Measurements from ENCODE around the gene COBLL1.
"Not testable (repeated sequence)": the region's sequence is repeated elsewhere in the genome, so short reads cannot be mapped to it uniquely, and the experiment has no call there.

The COBLL1 gene

GRCh38 chr2:164770421-164770916, 71.2 kb downstream of the COBLL1 start:
- Histone ChIP-seq H3K27me3 (ENCODE audit: control insufficient read depth in 1 of 2, insufficient read depth in 2 of 2, low read length in 2 of 2) (no peaks in the 10 kb centered on the region), H3K9ac (ENCODE audit: low read length in 2 of 2) (no peak overlapping the region), H3K36me3 (ENCODE audit: control insufficient read depth in 2 of 2, insufficient read depth in 2 of 2, low read length in 2 of 2) (no peaks in the 10 kb centered on the region), H3K4me1 (ENCODE audit: control insufficient read depth, insufficient read depth, low read length) (no peaks in the 10 kb centered on the region), H3K27ac (ENCODE audit: low read length) (no peak overlapping the region), H3K4me3 (ENCODE audit: low read length in 2 of 2) (no peak overlapping the region), H3K9me3 (ENCODE audit: control insufficient read depth in 2 of 2, low read length in 2 of 2) (no peaks in the 10 kb centered on the region)

GRCh38 chr2:164766954-164767320, 74.7 kb downstream of the COBLL1 start:
- Histone ChIP-seq H3K9me3 (ENCODE audit: control insufficient read depth in 2 of 2, low read length in 2 of 2) (no peaks in the 10 kb centered on the region), H3K27ac (ENCODE audit: low read length) (no peak overlapping the region), H3K4me1 (ENCODE audit: control insufficient read depth, insufficient read depth, low read length) (no peaks in the 10 kb centered on the region), H3K9ac (ENCODE audit: low read length in 2 of 2) (no peak overlapping the region), H3K27me3 (ENCODE audit: control insufficient read depth in 1 of 2, insufficient read depth in 2 of 2, low read length in 2 of 2) (no peaks in the 10 kb centered on the region), H3K36me3 (ENCODE audit: control insufficient read depth in 2 of 2, insufficient read depth in 2 of 2, low read length in 2 of 2) (no peaks in the 10 kb centered on the region), H3K4me3 (ENCODE audit: low read length in 2 of 2) (no peak overlapping the region)

GRCh38 chr2:164766216-164766953, 75.2 kb downstream of the COBLL1 start:
- no peaks in the 10 kb centered on the region for H3K27me3 ChIP-seq (ENCODE audit: control insufficient read depth in 1 of 2, insufficient read depth in 2 of 2, low read length in 2 of 2)
- H3K4me1 ChIP-seq (ENCODE audit: control insufficient read depth, insufficient read depth, low read length), result no peaks in the 10 kb centered on the region
- no peaks in the 10 kb centered on the region for H3K9me3 ChIP-seq (ENCODE audit: control insufficient read depth in 2 of 2, low read length in 2 of 2)

GRCh38 chr2:164764996-164765395, 76.6 kb downstream of the COBLL1 start:
- Histone ChIP-seq H3K4me3 (ENCODE audit: low read length in 2 of 2) (no peak overlapping the region), H3K4me1 (ENCODE audit: control insufficient read depth, insufficient read depth, low read length) (no peaks in the 10 kb centered on the region), H3K27ac (ENCODE audit: low read length) (no peak overlapping the region), H3K9me3 (ENCODE audit: control insufficient read depth in 2 of 2, low read length in 2 of 2) (no peaks in the 10 kb centered on the region), H3K36me3 (ENCODE audit: control insufficient read depth in 2 of 2, insufficient read depth in 2 of 2, low read length in 2 of 2) (no peaks in the 10 kb centered on the region), H3K27me3 (ENCODE audit: control insufficient read depth in 1 of 2, insufficient read depth in 2 of 2, low read length in 2 of 2) (no peaks in the 10 kb centered on the region), H3K9ac (ENCODE audit: low read length in 2 of 2) (no peak overlapping the region)

More at GRCh38 chr2:164766216-164766953, 75.2 kb downstream of the COBLL1 start:
- no peaks in the 10 kb centered on the region for H3K36me3 ChIP-seq (ENCODE audit: control insufficient read depth in 2 of 2, insufficient read depth in 2 of 2, low read length in 2 of 2)
- H3K27ac ChIP-seq (ENCODE audit: low read length), result no peak overlapping the region
- H3K4me3 ChIP-seq (ENCODE audit: low read length in 2 of 2), result no peak overlapping the region
- no peak overlapping the region for H3K9ac ChIP-seq (ENCODE audit: low read length in 2 of 2)

GRCh38 chr2:164764474-164764873, 77.1 kb downstream of the COBLL1 start:
- Histone ChIP-seq H3K4me1 (ENCODE audit: control insufficient read depth, insufficient read depth, low read length) (no peaks in the 10 kb centered on the region), H3K36me3 (ENCODE audit: control insufficient read depth in 2 of 2, insufficient read depth in 2 of 2, low read length in 2 of 2) (no peaks in the 10 kb centered on the region), H3K27me3 (ENCODE audit: control insufficient read depth in 1 of 2, insufficient read depth in 2 of 2, low read length in 2 of 2) (no peaks in the 10 kb centered on the region), H3K27ac (ENCODE audit: low read length) (no peak overlapping the region), H3K9me3 (ENCODE audit: control insufficient read depth in 2 of 2, low read length in 2 of 2) (no peaks in the 10 kb centered on the region), H3K4me3 (ENCODE audit: low read length in 2 of 2) (no peak overlapping the region), H3K9ac (ENCODE audit: low read length in 2 of 2) (no peak overlapping the region)

- H3K36me3 ChIP-seq (ENCODE audit: control insufficient read depth in 2 of 2, insufficient read depth in 2 of 2, low read length in 2 of 2), result no peaks in the 10 kb centered on the region
- H3K9me3 ChIP-seq (ENCODE audit: control insufficient read depth in 2 of 2, low read length in 2 of 2), result no peaks in the 10 kb centered on the region
- no peak overlapping the region for H3K4me3 ChIP-seq (ENCODE audit: low read length in 2 of 2)
- H3K27ac ChIP-seq (ENCODE audit: low read length), result no peak overlapping the region
- H3K4me1 ChIP-seq (ENCODE audit: control insufficient read depth, insufficient read depth, low read length), result no peaks in the 10 kb centered on the region
- H3K27me3 ChIP-seq (ENCODE audit: control insufficient read depth in 1 of 2, insufficient read depth in 2 of 2, low read length in 2 of 2), result no peaks in the 10 kb centered on the region
- H3K9ac ChIP-seq (ENCODE audit: low read length in 2 of 2), result no peak overlapping the region
Measured at GRCh38 chr2:164763431-164763830, 78.2 kb downstream of the COBLL1 start.

GRCh38 chr2:164761737-164762460, 79.7 kb downstream of the COBLL1 start:
- Histone ChIP-seq H3K9me3 (ENCODE audit: control insufficient read depth in 2 of 2, low read length in 2 of 2) (no peaks in the 10 kb centered on the region), H3K27ac (ENCODE audit: low read length) (no peak overlapping the region), H3K36me3 (ENCODE audit: control insufficient read depth in 2 of 2, insufficient read depth in 2 of 2, low read length in 2 of 2) (no peaks in the 10 kb centered on the region), H3K4me3 (ENCODE audit: low read length in 2 of 2) (no peak overlapping the region), H3K27me3 (ENCODE audit: control insufficient read depth in 1 of 2, insufficient read depth in 2 of 2, low read length in 2 of 2) (no peaks in the 10 kb centered on the region), H3K9ac (ENCODE audit: low read length in 2 of 2) (no peak overlapping the region), H3K4me1 (ENCODE audit: control insufficient read depth, insufficient read depth, low read length) (no peaks in the 10 kb centered on the region)

GRCh38 chr2:164761201-164761600, 80.4 kb downstream of the COBLL1 start:
- not testable (repeated sequence) for H3K4me1 ChIP-seq (ENCODE audit: control insufficient read depth, insufficient read depth, low read length); H3K9ac ChIP-seq (ENCODE audit: low read length in 2 of 2); H3K36me3 ChIP-seq (ENCODE audit: control insufficient read depth in 2 of 2, insufficient read depth in 2 of 2, low read length in 2 of 2); H3K9me3 ChIP-seq (ENCODE audit: control insufficient read depth in 2 of 2, low read length in 2 of 2); H3K27ac ChIP-seq (ENCODE audit: low read length); H3K27me3 ChIP-seq (ENCODE audit: control insufficient read depth in 1 of 2, insufficient read depth in 2 of 2, low read length in 2 of 2); H3K4me3 ChIP-seq (ENCODE audit: low read length in 2 of 2)

- no peak overlapping the region for H3K4me3 ChIP-seq (ENCODE audit: low read length in 2 of 2)
- H3K27ac ChIP-seq (ENCODE audit: low read length), result no peak overlapping the region
- no peaks in the 10 kb centered on the region for H3K9me3 ChIP-seq (ENCODE audit: control insufficient read depth in 2 of 2, low read length in 2 of 2)
- no peaks in the 10 kb centered on the region for H3K36me3 ChIP-seq (ENCODE audit: control insufficient read depth in 2 of 2, insufficient read depth in 2 of 2, low read length in 2 of 2)
- no peaks in the 10 kb centered on the region for H3K27me3 ChIP-seq (ENCODE audit: control insufficient read depth in 1 of 2, insufficient read depth in 2 of 2, low read length in 2 of 2)
- no peaks in the 10 kb centered on the region for H3K4me1 ChIP-seq (ENCODE audit: control insufficient read depth, insufficient read depth, low read length)
- H3K9ac ChIP-seq (ENCODE audit: low read length in 2 of 2), result no peak overlapping the region
Measured at GRCh38 chr2:164760179-164760578, 81.4 kb downstream of the COBLL1 start.

- Histone ChIP-seq H3K9ac (ENCODE audit: low read length in 2 of 2) (no peak overlapping the region), H3K36me3 (ENCODE audit: control insufficient read depth in 2 of 2, insufficient read depth in 2 of 2, low read length in 2 of 2) (no peaks in the 10 kb centered on the region), H3K4me1 (ENCODE audit: control insufficient read depth, insufficient read depth, low read length) (no peaks in the 10 kb centered on the region), H3K27ac (ENCODE audit: low read length) (no peak overlapping the region), H3K27me3 (ENCODE audit: control insufficient read depth in 1 of 2, insufficient read depth in 2 of 2, low read length in 2 of 2) (no peaks in the 10 kb centered on the region), H3K9me3 (ENCODE audit: control insufficient read depth in 2 of 2, low read length in 2 of 2) (no peaks in the 10 kb centered on the region), H3K4me3 (ENCODE audit: low read length in 2 of 2) (no peak overlapping the region)
Measured at GRCh38 chr2:164757934-164758695, 83.5 kb downstream of the COBLL1 start.

Data from stomach smooth muscle (tissue), 2 donors.